SK-N-SH (cell line): ENCODE results near the gene HDAC4. TPM values are rescaled to one million over a fixed set of nuclear protein-coding genes. Genes with fewer than 3 reads are reported as not detected.

Experiments used
- CTCF ChIA-PET: fragments of 300-600, 350-600 bp; formaldehyde crosslinking; extraction: SDS; loops from one replicate; lab custom pipeline; 2021; lab: Yijun Ruan, JAX
- POLR2A ChIA-PET: fragments of 350-600 bp; sonication (Branson Sonifier 250); formaldehyde crosslinking; extraction: SDS; loops from one replicate; lab custom pipeline; 2020; ENCODE audit warnings: antibody characterized with exemption, inconsistent platforms; lab: Yijun Ruan, JAX
- DNase-seq: peaks from one replicate; pipeline ENCODE4 v3.0.0; 2012
- H2AFZ ChIP-seq: fragments of 200-600 bp; sonication (generic); 2 replicates; pipeline ENCODE4 v1.8.1; 2016; ENCODE audit warnings: antibody characterized with exemption, mild to moderate bottlenecking, low read depth
- H3F3A ChIP-seq: fragments of 200-600 bp; sonication (generic); replicated peaks from 2 replicates; pipeline ENCODE3; 2016; ENCODE audit warnings: antibody characterized with exemption, mild to moderate bottlenecking; ENCODE audit not compliant: insufficient read depth
- H3K27ac ChIP-seq, 2 experiments: fragments of 200-500 bp in 1 of 2; fragments of 200-600 bp in 1 of 2; sonication (Bioruptor generic) in 1 of 2; sonication (generic), shearing (Covaris generic) in 1 of 2; 2 replicates each; pipeline versions ENCODE4 v1.5.1 to v1.6.1; 2014 to 2016; ENCODE audit warnings: low read depth in 2 of 2, inconsistent platforms in 1 of 2, low read length in 1 of 2, mild to moderate bottlenecking in 1 of 2, mixed read lengths in 1 of 2
- H3K27me3 ChIP-seq: fragments of 200-600 bp; sonication (generic), shearing (Covaris generic); 2 replicates; pipeline ENCODE4 v1.6.1; 2016; ENCODE audit warnings: mixed run types; ENCODE audit not compliant: insufficient read depth
- H3K36me3 ChIP-seq, 2 experiments: fragments of 200-500 bp in 1 of 2; fragments of 200-600 bp in 1 of 2; sonication (Bioruptor generic) in 1 of 2; sonication (generic) in 1 of 2; replicated peaks in 1 of 2; 2 replicates each; pipeline versions ENCODE3 to v1.5.1; 2014 to 2016; ENCODE audit warnings: low read length in 1 of 2, mild to moderate bottlenecking in 1 of 2; ENCODE audit not compliant: insufficient read depth in 2 of 2, control insufficient read depth in 1 of 2
- H3K4me1 ChIP-seq, 2 experiments: fragments of 200-500 bp in 1 of 2; fragments of 200-600 bp in 1 of 2; sonication (Bioruptor generic) in 1 of 2; sonication (generic), shearing (Covaris generic) in 1 of 2; 2 replicates each; pipeline versions ENCODE4 v1.5.1 to v1.6.1; 2014 to 2016; ENCODE audit warnings: low read depth in 1 of 2, low read length in 1 of 2, mixed run types in 1 of 2; ENCODE audit not compliant: insufficient read depth in 2 of 2, control insufficient read depth in 1 of 2
- H3K4me2 ChIP-seq: fragments of 200-600 bp; sonication (generic), shearing (Covaris generic); 2 replicates; pipeline ENCODE4 v1.6.1; 2017; ENCODE audit warnings: mixed run types
- H3K4me3 ChIP-seq, 2 experiments: fragments of 200-500 bp in 1 of 2; fragments of 200-600 bp in 1 of 2; sonication (Bioruptor generic) in 1 of 2; sonication (generic), shearing (Covaris generic) in 1 of 2; 2 replicates each; pipeline versions ENCODE4 v1.5.1 to v1.8.1; 2014 to 2016; ENCODE audit warnings: low read depth in 2 of 2, inconsistent platforms in 1 of 2, low read length in 1 of 2, mild to moderate bottlenecking in 1 of 2, mixed read lengths in 1 of 2, moderate library complexity in 1 of 2
- H3K79me2 ChIP-seq: fragments of 200-600 bp; sonication (generic); 2 replicates; pipeline ENCODE4 v1.8.1; 2017; ENCODE audit warnings: mild to moderate bottlenecking; ENCODE audit not compliant: insufficient read depth
- H3K9ac ChIP-seq: fragments of 200-600 bp; sonication (generic); 2 replicates; pipeline ENCODE4 v1.6.1; 2017; ENCODE audit warnings: mixed run types
- H3K9me2 ChIP-seq: fragments of 200-600 bp; sonication (generic); 2 replicates; pipeline ENCODE4 v1.6.1; 2017; ENCODE audit warnings: mixed run types
- H3K9me3 ChIP-seq: fragments of 200-600 bp; sonication (generic); 2 replicates; pipeline ENCODE4 v1.6.1; 2017; ENCODE audit warnings: mixed run types, mild to moderate bottlenecking, moderate library complexity
- H4K20me1 ChIP-seq: fragments of 200-600 bp; sonication (generic); 2 replicates; pipeline ENCODE4 v1.6.1; 2017; ENCODE audit warnings: mild to moderate bottlenecking, mixed run types; ENCODE audit not compliant: insufficient read depth
- CHD2 ChIP-seq: fragments of 150-350 bp; IDR thresholded peaks from 2 replicates; pipeline ENCODE4 v1.6.1; 2018; ENCODE audit warnings: low read length; ENCODE audit not compliant: partially characterized antibody
- ELF1 ChIP-seq: IDR thresholded peaks from 2 replicates; pipeline ENCODE4 v1.4.0; 2012
- EZH2phosphoT487 ChIP-seq: fragments of 200-600 bp; sonication (generic); IDR thresholded peaks from 2 replicates; pipeline ENCODE4 v1.6.1; 2017; ENCODE audit warnings: low read depth, mixed run types, mild to moderate bottlenecking, antibody characterized with exemption, moderate library complexity, borderline replicate concordance
- FOXJ3 ChIP-seq: sonication (generic); formaldehyde crosslinking; IDR thresholded peaks from 2 replicates; pipeline ENCODE4 v1.5.1; 2020; ENCODE audit warnings: mild to moderate bottlenecking, missing genetic modification reagents
- IRF3 ChIP-seq: fragments of 150-350 bp; IDR thresholded peaks from 2 replicates; pipeline ENCODE4 v1.6.1; 2016; ENCODE audit warnings: mild to moderate bottlenecking, low read depth, low read length
- MEF2A ChIP-seq: IDR thresholded peaks from 2 replicates; pipeline ENCODE4 v1.4.0; 2012; ENCODE audit warnings: low read depth, borderline replicate concordance
- MXI1 ChIP-seq: IDR thresholded peaks from 2 replicates; pipeline ENCODE4 v1.6.1; 2012; ENCODE audit warnings: mild to moderate bottlenecking, low read depth, low read length, improper control_type of control experiment
- NRF1 ChIP-seq: IDR thresholded peaks from 2 replicates; pipeline ENCODE4 v1.6.1; 2012; ENCODE audit warnings: low read depth, mild to moderate bottlenecking, low read length
- PBX3 ChIP-seq: IDR thresholded peaks from 2 replicates; pipeline ENCODE4; 2012
- POLR2AphosphoS5 ChIP-seq: IDR thresholded peaks from 2 replicates; pipeline ENCODE4 v1.6.1; 2012; ENCODE audit warnings: low read depth, low read length
- RXRA ChIP-seq: IDR thresholded peaks from 2 replicates; pipeline ENCODE4 v1.4.0; 2012; ENCODE audit warnings: low read depth, mild to moderate bottlenecking, borderline replicate concordance
- SIN3A ChIP-seq: IDR thresholded peaks from 2 replicates; pipeline ENCODE4 v1.6.1; 2012; ENCODE audit warnings: low read depth, mild to moderate bottlenecking, low read length, moderate library complexity, borderline replicate concordance
- TAF1 ChIP-seq: IDR thresholded peaks from 2 replicates; pipeline ENCODE4 v1.6.1; 2012; ENCODE audit warnings: low read depth, mild to moderate bottlenecking, low read length, moderate library complexity, borderline replicate concordance
- TCF12 ChIP-seq: IDR thresholded peaks from 2 replicates; pipeline ENCODE4 v1.4.0; 2012
- USF1 ChIP-seq: IDR thresholded peaks from 2 replicates; pipeline ENCODE4 v1.4.0; 2012; ENCODE audit warnings: low read depth, borderline replicate concordance
- USF2 ChIP-seq: fragments of 150-350 bp; IDR thresholded peaks from 2 replicates; pipeline ENCODE4 v1.6.1; 2017; ENCODE audit warnings: antibody characterized with exemption, low read length, low read depth, borderline replicate concordance
- WGBS: methylation state at CpG from one replicate; pipeline ENCODE4 v1.1.6; 2017; ENCODE audit warnings: low lambda C conversion rate; 5-methylcytosine and 5-hydroxymethylcytosine counted together
- polyA plus RNA-seq, 3 experiments: library from polyadenylated mRNA; depleted of rRNA; stranded (reverse); fragments of >200 nt; gene quantifications; 2 replicates each; pipeline ENCODE4 v1.2.3, GENCODE V29; 2012

HDAC4 gene
- polyA plus RNA-seq, 1 of the 3 experiments (the other 2 are of a cell fraction): 5.5 TPM

GRCh38 chr2:239429473-239430350 is 28.9 kb upstream of the HDAC4 start:
- DNase-seq: no peak
- Histone ChIP-seq H3K79me2 (no peaks in the 10 kb centered on the region), H3K36me3 (no peaks in the 10 kb centered on the region), H3K4me3 (no peak overlapping the region), H3K27ac (no peak overlapping the region), H3K27me3 (no peaks in the 10 kb centered on the region), H3K9ac (no peak overlapping the region), H3K9me3 (no peaks in the 10 kb centered on the region), H4K20me1 (no peaks in the 10 kb centered on the region), H3F3A (no peaks in the 10 kb centered on the region), H3K4me1 (no peaks in the 10 kb centered on the region), H3K4me2 (no peak overlapping the region), H3K9me2 (no peaks in the 10 kb centered on the region), H2AFZ (no peak overlapping the region)
- CTCF ChIA-PET: no interaction called here
- TF ChIP-seq IRF3: no peak
- TF ChIP-seq SIN3A: no peak
- TF ChIP-seq USF1: no peak
- no peak for TF ChIP-seq TCF12
- 29% methylated on average over 10 of the region's 12 CpGs for WGBS
- POLR2A ChIA-PET: no interaction called here

GRCh38 chr2:239425631-239426030 is 24.8 kb upstream of the HDAC4 start:
- 46% methylated on average over 8 of the region's 10 CpGs for WGBS
- Histone ChIP-seq H3K4me3 (no peak overlapping the region), H3K4me2 (no peak overlapping the region), H3F3A (no peaks in the 10 kb centered on the region), H3K4me1 (no peaks in the 10 kb centered on the region), H3K36me3 (no peaks in the 10 kb centered on the region), H3K9ac (no peak overlapping the region), H3K79me2 (no peaks in the 10 kb centered on the region), H3K27ac (no peak overlapping the region), H3K27me3 (no peaks in the 10 kb centered on the region), H3K9me2 (no peaks in the 10 kb centered on the region), H3K9me3 (no peaks in the 10 kb centered on the region), H4K20me1 (no peaks in the 10 kb centered on the region), H2AFZ (no peak overlapping the region)
- CTCF ChIA-PET: interaction anchor here (0.6 to 1.2 kb wide), 2 partner anchors 13 to 38 kb away, joined by 3 read pairs; no protein-coding TSS in a partner anchor
- POLR2A ChIA-PET: no interaction called here
- DNase-seq: no peak
- TF ChIP-seq SIN3A (no peak), MXI1 (no peak), MEF2A (no peak), POLR2AphosphoS5 (no peak), TAF1 (no peak), RXRA (no peak), PBX3 (no peak), EZH2phosphoT487 (no peak), FOXJ3 (no peak), NRF1 (no peak), CHD2 (no peak), ELF1 (no peak), USF2 (no peak)
